Mesendoderm (in vitro differentiated cells): ENCODE data around the gene KCNC4.

ENCODE experiments used
- DNase-seq: peaks from one replicate; pipeline ENCODE4 v3.0.0; 2013
- H2AK5ac ChIP-seq: 2 replicates; pipeline ENCODE4 v1.6.1; 2013; ENCODE audit warnings: low read length, inconsistent platforms
- H2BK120ac ChIP-seq: 2 replicates; pipeline ENCODE4 v1.6.1; 2013; ENCODE audit warnings: low read depth, mild to moderate bottlenecking, low read length, moderate library complexity, mixed read lengths
- H2BK15ac ChIP-seq: replicated peaks from 2 replicates; pipeline ENCODE4 v1.6.1; 2013; ENCODE audit warnings: low read depth, mild to moderate bottlenecking, moderate library complexity
- H2BK5ac ChIP-seq: 2 replicates; pipeline ENCODE4 v1.6.1; 2013; ENCODE audit warnings: low read length, inconsistent platforms
- H3K18ac ChIP-seq: 2 replicates; pipeline ENCODE4 v1.6.1; 2013; ENCODE audit warnings: mild to moderate bottlenecking, low read length, mixed read lengths
- H3K23ac ChIP-seq: one replicate; pipeline ENCODE4 v1.6.1; 2013; ENCODE audit warnings: low read length
- H3K27ac ChIP-seq: 2 replicates; pipeline ENCODE4 v1.5.1; 2013; ENCODE audit warnings: low read depth, mild to moderate bottlenecking, inconsistent platforms, low read length, moderate library complexity
- H3K27me3 ChIP-seq: 2 replicates; pipeline ENCODE4 v1.6.1; 2013; ENCODE audit warnings: low read length, control low read depth, mild to moderate bottlenecking, inconsistent platforms; ENCODE audit not compliant: insufficient read depth, poor library complexity
- H3K36me3 ChIP-seq: 2 replicates; pipeline ENCODE4 v1.6.1; 2013; ENCODE audit warnings: low read length, inconsistent platforms; ENCODE audit not compliant: control insufficient read depth, insufficient read depth
- H3K4ac ChIP-seq: one replicate; pipeline ENCODE4 v1.6.1; 2013; ENCODE audit warnings: low read depth, mild to moderate bottlenecking, low read length, moderate library complexity
- H3K4me1 ChIP-seq: 2 replicates; pipeline ENCODE4 v1.6.1; 2013; ENCODE audit warnings: low read depth, low read length, inconsistent platforms; ENCODE audit not compliant: control insufficient read depth
- H3K4me2 ChIP-seq: 2 replicates; pipeline ENCODE4 v1.6.1; 2013; ENCODE audit warnings: low read length
- H3K4me3 ChIP-seq: 2 replicates; pipeline ENCODE4 v1.5.1; 2013; ENCODE audit warnings: mild to moderate bottlenecking, low read length
- H3K56ac ChIP-seq: one replicate; pipeline ENCODE4 v1.6.1; 2013; ENCODE audit warnings: low read length
- H3K79me1 ChIP-seq: 2 replicates; pipeline ENCODE4 v1.6.1; 2013; ENCODE audit warnings: low read length, inconsistent platforms
- H3K79me2 ChIP-seq: 2 replicates; pipeline ENCODE4 v1.6.1; 2013; ENCODE audit warnings: mild to moderate bottlenecking, low read length; ENCODE audit not compliant: control insufficient read depth, insufficient read depth
- H3K9ac ChIP-seq: 2 replicates; pipeline ENCODE4 v1.6.1; 2013; ENCODE audit warnings: low read length, inconsistent platforms
- H4K5ac ChIP-seq: one replicate; pipeline ENCODE4 v1.6.1; 2013; ENCODE audit warnings: low read length
- H4K8ac ChIP-seq: one replicate; pipeline ENCODE4 v1.6.1; 2013; ENCODE audit warnings: low read depth, mild to moderate bottlenecking, control low read depth, low read length, moderate library complexity
- WGBS: extraction: QIAGEN DNeasy Blood & Tissue Kit; methylation state at CpG from one replicate; pipeline ENCODE4 v1.1.7; 2013; ENCODE audit warnings: low lambda C conversion rate, missing lambda C conversion rate; ENCODE audit not compliant: insufficient coverage; ENCODE audit errors: extremely low coverage; 5-methylcytosine and 5-hydroxymethylcytosine counted together

KCNC4 gene

DNA sequence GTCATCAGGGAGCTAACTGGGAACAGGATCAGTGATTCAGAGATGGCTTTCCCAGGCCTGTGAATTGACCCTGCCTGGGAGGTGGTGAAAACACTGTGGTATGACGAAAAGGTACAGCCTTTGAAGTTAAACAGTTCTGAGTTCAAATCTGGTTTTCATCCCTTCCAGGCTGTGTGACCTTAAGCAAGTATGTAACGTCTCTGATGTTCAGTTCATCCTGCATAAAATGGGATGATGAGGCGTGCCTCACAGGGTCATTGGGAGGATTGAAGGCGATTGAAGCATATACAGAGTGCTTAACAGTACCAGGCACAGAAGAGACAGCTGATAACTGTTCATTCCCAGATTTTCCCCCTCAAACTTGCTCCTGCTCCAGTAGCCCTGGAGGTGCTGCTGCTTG, 11.0 kb downstream of the KCNC4 start:
- Histone ChIP-seq H3K27ac (no peak overlapping the region), H3K27me3 (no peaks in the 10 kb centered on the region), H3K36me3 (peaks cover 6% of the 10 kb centered on the region), H3K4me1 (peaks cover 22% of the 10 kb centered on the region), H3K4me3 (no peak overlapping the region), H3K79me1 (peaks cover 41% of the 10 kb centered on the region), H3K9ac (no peak overlapping the region), H2BK15ac (no peak overlapping the region), H3K4me2 (no peak overlapping the region), H2BK120ac (no peak overlapping the region), H3K23ac (no peak overlapping the region), H4K5ac (no peak overlapping the region), H3K56ac (no peak overlapping the region), H2BK5ac (no peak overlapping the region), H2AK5ac (no peak overlapping the region), H3K4ac (no peak overlapping the region), H3K79me2 (peaks cover 30% of the 10 kb centered on the region), H4K8ac (no peak overlapping the region), H3K18ac (no peak overlapping the region)
- DNase-seq, result no peak
- WGBS, result no CpG with 5 or more reads among the region's 4 CpGs

DNA sequence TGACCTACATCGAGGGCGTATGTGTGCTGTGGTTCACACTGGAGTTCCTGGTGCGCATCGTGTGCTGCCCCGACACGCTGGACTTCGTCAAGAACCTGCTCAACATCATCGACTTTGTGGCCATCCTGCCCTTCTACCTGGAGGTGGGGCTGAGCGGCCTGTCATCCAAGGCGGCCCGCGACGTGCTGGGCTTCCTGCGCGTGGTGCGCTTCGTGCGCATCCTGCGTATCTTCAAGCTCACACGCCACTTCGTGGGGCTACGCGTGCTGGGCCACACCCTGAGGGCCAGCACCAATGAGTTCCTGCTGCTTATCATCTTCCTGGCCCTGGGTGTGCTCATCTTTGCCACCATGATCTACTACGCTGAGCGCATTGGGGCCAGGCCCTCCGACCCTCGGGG, 13.0 kb downstream of the KCNC4 start:
- Histone ChIP-seq H4K8ac (no peak overlapping the region), H2BK15ac (no peak overlapping the region), H3K23ac (no peak overlapping the region), H3K79me2 (peaks cover 22% of the 10 kb centered on the region), H2BK5ac (no peak overlapping the region), H3K27ac (no peak overlapping the region), H2BK120ac (no peak overlapping the region), H3K4ac (no peak overlapping the region), H4K5ac (no peak overlapping the region), H2AK5ac (no peak overlapping the region), H3K4me2 (no peak overlapping the region), H3K56ac (no peak overlapping the region), H3K9ac (no peak overlapping the region), H3K4me3 (no peak overlapping the region), H3K4me1 (peaks cover 6% of the 10 kb centered on the region), H3K18ac (no peak overlapping the region), H3K36me3 (peaks cover 8% of the 10 kb centered on the region), H3K79me1 (peaks cover 35% of the 10 kb centered on the region), H3K27me3 (no peaks in the 10 kb centered on the region)
- WGBS, result no CpG with 5 or more reads among the region's 27 CpGs
- no peak for DNase-seq

DNA sequence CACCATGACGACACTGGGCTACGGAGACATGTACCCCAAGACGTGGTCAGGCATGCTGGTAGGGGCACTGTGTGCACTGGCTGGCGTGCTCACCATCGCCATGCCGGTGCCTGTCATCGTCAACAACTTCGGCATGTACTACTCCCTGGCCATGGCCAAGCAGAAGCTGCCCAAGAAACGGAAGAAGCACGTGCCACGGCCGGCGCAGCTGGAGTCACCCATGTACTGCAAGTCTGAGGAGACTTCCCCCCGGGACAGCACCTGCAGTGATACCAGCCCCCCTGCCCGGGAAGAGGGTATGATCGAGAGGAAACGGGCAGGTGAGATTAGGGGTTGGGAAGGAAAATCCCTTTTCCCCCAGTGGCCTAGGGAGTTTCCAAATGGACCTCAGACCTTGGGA, 13.5 kb downstream of the KCNC4 start:
- peaks cover 35% of the 10 kb centered on the region for H3K79me1 ChIP-seq
- no peak for DNase-seq
- no peak overlapping the region for H2BK15ac ChIP-seq
- peaks cover 21% of the 10 kb centered on the region for H3K79me2 ChIP-seq
- H3K27ac ChIP-seq, result no peak overlapping the region
- no peak overlapping the region for H2BK5ac ChIP-seq
- H4K8ac ChIP-seq, result no peak overlapping the region
- no peak overlapping the region for H3K4me2 ChIP-seq
- no peak overlapping the region for H2AK5ac ChIP-seq
- H4K5ac ChIP-seq, result no peak overlapping the region
- H3K23ac ChIP-seq, result no peak overlapping the region
- WGBS, result no CpG with 5 or more reads among the region's 17 CpGs
- H3K4ac ChIP-seq, result no peak overlapping the region
- no peak overlapping the region for H3K56ac ChIP-seq
- H3K36me3 ChIP-seq, result peaks cover 8% of the 10 kb centered on the region
- no peak overlapping the region for H2BK120ac ChIP-seq
- H3K9ac ChIP-seq, result no peak overlapping the region
- H3K4me3 ChIP-seq, result no peak overlapping the region
- no peaks in the 10 kb centered on the region for H3K27me3 ChIP-seq
- H3K18ac ChIP-seq, result no peak overlapping the region
- peaks cover 3% of the 10 kb centered on the region for H3K4me1 ChIP-seq

DNA sequence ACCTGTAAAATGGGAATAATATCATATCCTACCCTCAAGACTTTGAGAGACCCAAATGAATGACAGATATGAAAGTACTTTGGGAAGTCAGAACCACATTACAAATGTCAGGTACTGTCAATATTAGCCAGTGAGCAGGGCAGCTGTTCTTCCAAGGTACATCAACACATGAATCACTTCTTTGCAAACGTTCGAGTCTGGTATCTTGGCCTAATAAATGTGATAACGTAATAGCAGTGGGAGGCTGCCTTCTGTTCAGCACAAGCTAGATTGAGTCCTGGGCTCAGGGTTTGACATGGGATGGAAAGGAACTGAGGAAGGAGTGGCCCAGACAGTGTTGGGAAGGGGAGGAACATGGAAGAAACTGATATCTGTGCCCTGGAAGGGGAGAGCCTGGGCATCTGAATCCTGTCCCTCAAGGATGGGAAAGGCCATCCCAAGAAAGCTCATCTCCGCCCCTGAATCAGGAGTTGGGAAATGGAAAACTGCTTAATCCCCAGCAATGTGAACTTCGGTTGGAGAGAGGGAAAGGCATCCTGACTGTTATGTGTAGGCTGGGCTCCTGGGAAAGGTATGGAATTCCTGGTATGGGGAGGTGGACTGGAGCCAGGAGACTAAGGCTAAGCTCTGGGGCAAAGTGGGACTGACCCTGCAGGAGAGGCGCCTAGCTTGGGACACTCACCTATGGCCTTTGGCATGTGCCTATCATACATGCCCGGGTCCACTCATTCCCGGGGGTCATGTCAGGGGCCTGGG, 14.3 kb downstream of the KCNC4 start:
- Histone ChIP-seq H3K4me3 (no peak overlapping the region), H4K8ac (no peak overlapping the region), H3K23ac (no peak overlapping the region), H3K56ac (no peak overlapping the region), H2BK120ac (no peak overlapping the region), H3K27ac (no peak overlapping the region), H2BK15ac (no peak overlapping the region), H3K79me1 (peaks cover 26% of the 10 kb centered on the region), H3K36me3 (peaks cover 8% of the 10 kb centered on the region), H3K4me1 (no peaks in the 10 kb centered on the region), H3K79me2 (peaks cover 15% of the 10 kb centered on the region), H4K5ac (no peak overlapping the region), H3K18ac (no peak overlapping the region), H3K27me3 (no peaks in the 10 kb centered on the region), H2BK5ac (no peak overlapping the region), H3K9ac (no peak overlapping the region), H3K4me2 (no peak overlapping the region), H2AK5ac (no peak overlapping the region), H3K4ac (no peak overlapping the region)
- WGBS, result no CpG with 5 or more reads among the region's 8 CpGs
- DNase-seq, result peak; percentile 76

DNA sequence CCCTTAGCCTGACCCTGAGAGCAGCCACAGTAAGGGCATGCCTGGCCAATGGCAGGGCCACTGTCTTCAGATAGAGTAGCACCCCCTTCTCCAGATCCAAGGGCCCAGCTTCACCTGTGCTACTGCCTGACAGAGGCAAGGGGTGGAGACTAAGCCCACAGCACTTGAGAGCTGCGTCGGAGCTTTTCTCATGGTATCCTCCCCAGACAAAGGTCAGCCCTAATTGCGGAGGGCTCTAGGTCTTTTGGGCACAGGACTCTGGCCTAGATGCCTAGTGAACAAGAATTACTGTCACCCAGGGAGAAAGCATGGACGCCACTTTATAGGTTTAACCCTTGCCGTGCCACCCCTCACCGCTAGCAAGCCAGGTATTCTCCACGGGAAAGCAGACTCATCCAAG, 15.1 kb downstream of the KCNC4 start:
- Histone ChIP-seq H3K4me2 (no peak overlapping the region), H3K4me3 (no peak overlapping the region), H3K56ac (no peak overlapping the region), H3K18ac (no peak overlapping the region), H3K23ac (no peak overlapping the region), H2AK5ac (no peak overlapping the region), H3K79me1 (peaks cover 20% of the 10 kb centered on the region), H3K9ac (no peak overlapping the region), H2BK120ac (no peak overlapping the region), H2BK5ac (no peak overlapping the region), H3K79me2 (peaks cover 9% of the 10 kb centered on the region), H2BK15ac (no peak overlapping the region), H4K8ac (no peak overlapping the region), H3K27me3 (no peaks in the 10 kb centered on the region), H4K5ac (no peak overlapping the region), H3K4ac (no peak overlapping the region), H3K27ac (no peak overlapping the region), H3K36me3 (peaks cover 8% of the 10 kb centered on the region), H3K4me1 (no peaks in the 10 kb centered on the region)
- no peak for DNase-seq
- WGBS, result no CpG with 5 or more reads among the region's 7 CpGs
